Hepatocyte (in vitro differentiated cells): ENCODE measurements around the gene AMPH. TPM values are rescaled to one million over a fixed set of nuclear protein-coding genes. Genes with fewer than 3 reads are reported as not detected.

Experiments
- DNase-seq: peaks from one replicate; pipeline ENCODE4 v3.0.0-alpha.2; 2016; ENCODE audit warnings: low spot score
- H2AFZ ChIP-seq: fragments of 200-600 bp; sonication (generic); 2 replicates; pipeline ENCODE4 v1.6.0; 2016; ENCODE audit warnings: antibody characterized with exemption, mild to moderate bottlenecking
- H3K27ac ChIP-seq: fragments of 200-600 bp; sonication (generic); 2 replicates; pipeline ENCODE4 v1.5.1; 2016; ENCODE audit warnings: mild to moderate bottlenecking
- H3K27me3 ChIP-seq: fragments of 200-600 bp; sonication (generic); 2 replicates; pipeline ENCODE4 v1.6.1; 2016
- H3K36me3 ChIP-seq: fragments of 200-600 bp; sonication (generic); replicated peaks from 2 replicates; pipeline ENCODE4 v1.5.1; 2016; ENCODE audit warnings: low read depth; ENCODE audit not compliant: insufficient read depth
- H3K4me1 ChIP-seq: fragments of 200-600 bp; sonication (generic); 2 replicates; pipeline ENCODE4 v1.5.1; 2016; ENCODE audit warnings: mild to moderate bottlenecking, moderate library complexity; ENCODE audit not compliant: insufficient read depth
- H3K4me2 ChIP-seq: fragments of 200-600 bp; sonication (generic); 2 replicates; pipeline ENCODE4 v1.6.0; 2016
- H3K4me3 ChIP-seq: fragments of 200-600 bp; sonication (generic); 2 replicates; pipeline ENCODE4 v1.5.1; 2016; ENCODE audit warnings: mild to moderate bottlenecking
- H3K79me2 ChIP-seq: fragments of 200-600 bp; sonication (generic); 2 replicates; pipeline ENCODE4 v1.6.0; 2017; ENCODE audit warnings: mild to moderate bottlenecking
- H3K9me2 ChIP-seq: fragments of 200-600 bp; sonication (generic); replicated peaks from 2 replicates; pipeline ENCODE4 v1.6.0; 2017; ENCODE audit warnings: mild to moderate bottlenecking; ENCODE audit not compliant: insufficient read depth
- H3K9me3 ChIP-seq: fragments of 200-600 bp; sonication (generic); 2 replicates; pipeline ENCODE4 v1.5.1; 2016; ENCODE audit warnings: low read depth, mild to moderate bottlenecking
- H4K20me1 ChIP-seq: fragments of 200-600 bp; sonication (generic); 2 replicates; pipeline ENCODE4 v1.6.0; 2016; ENCODE audit warnings: mild to moderate bottlenecking; ENCODE audit not compliant: insufficient read depth, poor library complexity, severe bottlenecking
- EZH2 ChIP-seq: fragments of 200-600 bp; sonication (generic); IDR thresholded peaks from 2 replicates; pipeline ENCODE4 v1.6.1; 2016; ENCODE audit warnings: antibody characterized with exemption, mild to moderate bottlenecking, borderline replicate concordance
- EZH2phosphoT487 ChIP-seq: fragments of 200-600 bp; sonication (generic); IDR thresholded peaks from one replicate; pipeline ENCODE4 v1.6.1; 2018; ENCODE audit warnings: antibody characterized with exemption, mild to moderate bottlenecking, low read depth, moderate library complexity; ENCODE audit not compliant: unreplicated experiment, severe bottlenecking
- WGBS: methylation state at CpG from one replicate; pipeline ENCODE4 v1.1.6; 2016; ENCODE audit warnings: low lambda C conversion rate; ENCODE audit errors: missing lambda C conversion rate; 5-methylcytosine and 5-hydroxymethylcytosine counted together
- polyA plus RNA-seq: library from polyadenylated mRNA; unstranded; fragments of >200 nt; fragmentation: Nextera tagmentation; extraction: Ambion mirVana; gene quantifications from 2 replicates; pipeline ENCODE4 v1.2.1, GENCODE V29; 2016
- total RNA-seq: library from RNA; depleted of rRNA; stranded (reverse); fragments of >200 nt; gene quantifications from 2 replicates; pipeline ENCODE4 v1.2.3, GENCODE V29; 2014
- TF ChIP-seq, protein P1 (sequence below): fragments of 200-600 bp; sonication (generic); IDR thresholded peaks from 2 replicates; pipeline ENCODE4 v1.5.1; 2016; ENCODE audit warnings: antibody characterized with exemption, mild to moderate bottlenecking; ENCODE audit not compliant: poor library complexity

The AMPH gene
- total and polyA plus RNA-seq, 2 experiments from 2014 or later = 2.0 to 2.8 TPM

GRCh38 chr7:38558761-38559345, 72.3 kb downstream of the AMPH start:
- no peaks in the 10 kb centered on the region for H3K9me3 ChIP-seq
- no peaks in the 10 kb centered on the region for H3K27me3 ChIP-seq
- H3K27ac ChIP-seq = no peak overlapping the region
- H3K9me2 ChIP-seq = no peaks in the 10 kb centered on the region
- no peak overlapping the region for H2AFZ ChIP-seq
- H3K79me2 ChIP-seq = no peaks in the 10 kb centered on the region
- DNase-seq = no peak
- no peaks in the 10 kb centered on the region for H4K20me1 ChIP-seq
- 74% methylated on average over 7 of the region's 7 CpGs for WGBS
- no peak overlapping the region for H3K4me3 ChIP-seq
- no peaks in the 10 kb centered on the region for H3K4me1 ChIP-seq
- no peaks in the 10 kb centered on the region for H3K36me3 ChIP-seq
- no peak for TF ChIP-seq EZH2
- TF ChIP-seq, protein P1, sequence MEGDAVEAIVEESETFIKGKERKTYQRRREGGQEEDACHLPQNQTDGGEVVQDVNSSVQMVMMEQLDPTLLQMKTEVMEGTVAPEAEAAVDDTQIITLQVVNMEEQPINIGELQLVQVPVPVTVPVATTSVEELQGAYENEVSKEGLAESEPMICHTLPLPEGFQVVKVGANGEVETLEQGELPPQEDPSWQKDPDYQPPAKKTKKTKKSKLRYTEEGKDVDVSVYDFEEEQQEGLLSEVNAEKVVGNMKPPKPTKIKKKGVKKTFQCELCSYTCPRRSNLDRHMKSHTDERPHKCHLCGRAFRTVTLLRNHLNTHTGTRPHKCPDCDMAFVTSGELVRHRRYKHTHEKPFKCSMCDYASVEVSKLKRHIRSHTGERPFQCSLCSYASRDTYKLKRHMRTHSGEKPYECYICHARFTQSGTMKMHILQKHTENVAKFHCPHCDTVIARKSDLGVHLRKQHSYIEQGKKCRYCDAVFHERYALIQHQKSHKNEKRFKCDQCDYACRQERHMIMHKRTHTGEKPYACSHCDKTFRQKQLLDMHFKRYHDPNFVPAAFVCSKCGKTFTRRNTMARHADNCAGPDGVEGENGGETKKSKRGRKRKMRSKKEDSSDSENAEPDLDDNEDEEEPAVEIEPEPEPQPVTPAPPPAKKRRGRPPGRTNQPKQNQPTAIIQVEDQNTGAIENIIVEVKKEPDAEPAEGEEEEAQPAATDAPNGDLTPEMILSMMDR = no peak
- TF ChIP-seq EZH2phosphoT487 = no peak
- H3K4me2 ChIP-seq = no peak overlapping the region

GRCh38 chr7:38554586-38554985, 76.6 kb downstream of the AMPH start:
- H3K36me3 ChIP-seq = no peaks in the 10 kb centered on the region
- H3K27me3 ChIP-seq = no peaks in the 10 kb centered on the region
- H2AFZ ChIP-seq = no peak overlapping the region
- TF ChIP-seq, protein P1 = no peak
- TF ChIP-seq EZH2phosphoT487 = no peak
- TF ChIP-seq EZH2 = no peak
- no peaks in the 10 kb centered on the region for H3K4me1 ChIP-seq
- H4K20me1 ChIP-seq = no peaks in the 10 kb centered on the region
- H3K9me3 ChIP-seq = no peaks in the 10 kb centered on the region
- H3K4me3 ChIP-seq = no peak overlapping the region
- H3K9me2 ChIP-seq = no peaks in the 10 kb centered on the region
- WGBS = 70% methylated on average over 1 of the region's 1 CpG
- H3K4me2 ChIP-seq = no peak overlapping the region
- no peak overlapping the region for H3K27ac ChIP-seq
- DNase-seq = no peak
- H3K79me2 ChIP-seq = no peaks in the 10 kb centered on the region

DNA sequence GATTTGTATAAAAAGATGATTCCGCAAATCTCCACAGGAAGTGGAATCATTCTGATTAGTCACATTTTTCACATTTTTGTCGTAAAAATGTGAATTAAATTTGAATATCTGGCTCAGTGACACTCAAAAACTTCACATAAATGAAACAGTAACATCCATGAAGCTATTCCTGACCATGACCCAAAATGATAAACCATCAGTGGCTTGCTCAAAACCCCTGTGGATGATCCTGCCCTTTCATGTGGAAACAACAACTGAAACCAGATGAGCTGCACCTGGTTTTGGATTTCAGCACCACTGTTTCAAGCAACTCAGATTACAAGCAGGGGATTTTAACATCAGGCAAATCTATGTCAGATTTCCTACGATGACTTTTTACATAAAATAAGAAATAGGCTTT, 80.3 kb downstream of the AMPH start:
- 65% methylated on average over 3 of the region's 3 CpGs for WGBS
- Histone ChIP-seq H3K9me2 (no peaks in the 10 kb centered on the region), H3K79me2 (no peaks in the 10 kb centered on the region), H3K4me2 (no peak overlapping the region), H3K36me3 (no peaks in the 10 kb centered on the region), H3K4me1 (no peaks in the 10 kb centered on the region), H4K20me1 (no peaks in the 10 kb centered on the region), H3K4me3 (no peak overlapping the region), H3K27ac (no peak overlapping the region), H2AFZ (no peak overlapping the region), H3K9me3 (no peaks in the 10 kb centered on the region), H3K27me3 (no peaks in the 10 kb centered on the region)
- no peak for DNase-seq
- TF ChIP-seq EZH2phosphoT487 (no peak), EZH2 (no peak)
- TF ChIP-seq, protein P1 = no peak

DNA sequence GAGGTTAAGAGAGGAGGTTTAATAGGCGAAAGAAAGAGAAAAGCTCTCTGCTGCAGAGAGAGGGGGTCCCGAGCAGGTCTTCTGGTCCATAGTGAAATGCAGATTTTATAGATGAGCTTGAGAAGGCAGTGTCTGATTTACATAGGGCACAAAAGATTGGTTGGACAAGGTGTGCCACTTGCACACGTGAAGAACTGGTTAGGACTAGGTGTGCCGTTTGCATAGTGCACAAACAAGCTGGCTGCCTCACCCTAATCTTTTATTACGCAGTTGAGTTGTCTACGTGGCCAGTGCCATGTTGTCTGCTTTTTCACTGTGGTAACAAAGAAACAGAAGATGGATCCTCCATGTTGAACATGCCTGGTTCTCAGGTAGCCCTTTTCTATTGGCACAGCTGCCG, 82.6 kb downstream of the AMPH start:
- no peaks in the 10 kb centered on the region for H3K27me3 ChIP-seq
- no peaks in the 10 kb centered on the region for H3K9me2 ChIP-seq
- TF ChIP-seq EZH2 = no peak
- no peak for TF ChIP-seq EZH2phosphoT487
- TF ChIP-seq, protein P1 = no peak
- H3K4me2 ChIP-seq = no peak overlapping the region
- H3K9me3 ChIP-seq = no peaks in the 10 kb centered on the region
- H2AFZ ChIP-seq = no peak overlapping the region
- no peak for DNase-seq
- no peaks in the 10 kb centered on the region for H4K20me1 ChIP-seq
- no peaks in the 10 kb centered on the region for H3K4me1 ChIP-seq
- no peak overlapping the region for H3K4me3 ChIP-seq
- WGBS = 87% methylated on average over 7 of the region's 7 CpGs
- H3K79me2 ChIP-seq = no peaks in the 10 kb centered on the region
- H3K27ac ChIP-seq = no peak overlapping the region
- no peaks in the 10 kb centered on the region for H3K36me3 ChIP-seq
